NCI-H146 (cell line): ENCODE measurements around the gene OPN1MW2.
"Not testable (repeated sequence)": the region's sequence is repeated elsewhere in the genome, so short reads cannot be mapped to it uniquely, and the experiment has no call there.

Source experiments
- DNase-seq: peaks from one replicate; lab custom pipeline; 2025; lab: John Stamatoyannopoulos, UW

OPN1MW2 gene

DNA sequence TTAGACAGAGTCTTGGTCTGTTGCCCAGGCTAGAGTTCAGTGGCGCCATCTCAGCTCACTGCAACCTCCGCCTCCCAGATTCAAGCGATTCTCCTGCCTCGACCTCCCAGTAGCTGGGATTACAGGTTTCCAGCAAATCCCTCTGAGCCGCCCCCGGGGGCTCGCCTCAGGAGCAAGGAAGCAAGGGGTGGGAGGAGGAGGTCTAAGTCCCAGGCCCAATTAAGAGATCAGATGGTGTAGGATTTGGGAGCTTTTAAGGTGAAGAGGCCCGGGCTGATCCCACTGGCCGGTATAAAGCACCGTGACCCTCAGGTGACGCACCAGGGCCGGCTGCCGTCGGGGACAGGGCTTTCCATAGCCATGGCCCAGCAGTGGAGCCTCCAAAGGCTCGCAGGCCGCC, at the start of gene OPN1MW2:
Gene OPN1MW2 (plus strand): TSS at position 301 of the 400 bp plus-strand sequence. CDS start 60 bp downstream, at position 361.
- not testable (repeated sequence) for DNase-seq

DNA sequence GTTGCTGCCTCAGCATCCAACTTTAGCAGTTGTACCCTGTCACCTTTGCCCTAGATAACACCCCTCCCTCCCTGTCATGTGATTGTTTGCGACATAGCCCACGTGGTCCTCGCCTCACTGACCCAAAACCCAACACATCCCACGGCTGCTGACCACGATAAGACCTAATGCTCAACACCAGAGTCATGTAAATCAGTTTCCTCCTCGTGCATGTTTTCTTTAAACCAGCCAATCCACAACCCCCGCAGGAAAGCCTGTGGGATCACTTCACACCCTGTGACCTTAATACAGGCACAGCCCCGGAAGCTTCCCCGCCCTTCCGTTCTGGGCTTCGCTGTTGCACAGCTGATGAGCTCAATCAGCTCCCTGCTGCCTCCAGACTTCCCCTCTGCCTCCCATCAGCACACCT, 47.0 kb upstream of the OPN1MW2 start:
- DNase-seq = not testable (repeated sequence)

DNA sequence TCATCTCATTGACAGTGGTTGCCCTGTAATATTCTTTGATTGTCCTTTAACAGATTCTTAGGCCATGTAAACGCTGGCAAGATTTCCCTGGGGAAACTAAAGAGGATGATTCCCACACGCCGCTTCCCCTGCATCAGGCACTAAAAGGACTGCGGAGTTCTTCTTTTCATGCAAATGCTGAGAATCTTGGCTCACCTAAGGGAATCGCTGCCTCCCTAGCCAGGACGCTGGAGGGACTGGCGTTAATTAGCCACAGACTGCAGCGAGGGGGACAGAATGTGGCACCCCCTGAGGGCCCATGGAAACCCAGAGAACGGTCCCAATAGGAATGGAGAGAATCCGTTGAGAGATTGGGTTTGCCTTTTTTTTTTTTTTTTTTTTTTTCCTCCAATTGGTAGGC, 45.2 kb upstream of the OPN1MW2 start:
- not testable (repeated sequence) for DNase-seq

DNA sequence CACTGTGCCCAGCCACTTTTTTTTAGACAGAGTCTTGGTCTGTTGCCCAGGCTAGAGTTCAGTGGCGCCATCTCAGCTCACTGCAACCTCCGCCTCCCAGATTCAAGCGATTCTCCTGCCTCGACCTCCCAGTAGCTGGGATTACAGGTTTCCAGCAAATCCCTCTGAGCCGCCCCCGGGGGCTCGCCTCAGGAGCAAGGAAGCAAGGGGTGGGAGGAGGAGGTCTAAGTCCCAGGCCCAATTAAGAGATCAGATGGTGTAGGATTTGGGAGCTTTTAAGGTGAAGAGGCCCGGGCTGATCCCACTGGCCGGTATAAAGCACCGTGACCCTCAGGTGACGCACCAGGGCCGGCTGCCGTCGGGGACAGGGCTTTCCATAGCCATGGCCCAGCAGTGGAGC, 37.3 kb upstream of the OPN1MW2 start, which contains the start of gene OPN1MW:
Gene OPN1MW (plus strand): TSS at position 301 of the 400 bp plus-strand sequence. CDS start 82 bp downstream, at position 383.
- not testable (repeated sequence) for DNase-seq

DNA sequence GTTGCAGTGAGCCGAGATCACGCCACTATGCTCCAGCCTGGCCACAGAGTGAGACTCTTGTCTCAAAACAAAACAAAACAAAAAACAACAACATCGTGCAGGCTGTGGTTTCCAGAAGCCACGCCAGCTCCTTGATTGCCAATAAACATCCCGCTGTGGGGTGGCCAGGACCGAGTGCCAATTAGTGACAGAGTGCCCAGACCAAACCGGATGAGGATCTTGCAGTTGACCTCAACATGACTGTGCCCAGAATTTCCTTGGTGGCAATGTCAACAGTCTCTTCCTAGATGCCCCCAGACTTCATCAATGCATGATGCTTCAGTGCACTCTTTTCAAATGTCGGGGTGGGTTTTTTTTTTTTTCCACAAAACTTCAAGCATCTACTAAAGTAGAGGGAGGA, 35.8 kb upstream of the OPN1MW2 start:
- DNase-seq = not testable (repeated sequence)

DNA sequence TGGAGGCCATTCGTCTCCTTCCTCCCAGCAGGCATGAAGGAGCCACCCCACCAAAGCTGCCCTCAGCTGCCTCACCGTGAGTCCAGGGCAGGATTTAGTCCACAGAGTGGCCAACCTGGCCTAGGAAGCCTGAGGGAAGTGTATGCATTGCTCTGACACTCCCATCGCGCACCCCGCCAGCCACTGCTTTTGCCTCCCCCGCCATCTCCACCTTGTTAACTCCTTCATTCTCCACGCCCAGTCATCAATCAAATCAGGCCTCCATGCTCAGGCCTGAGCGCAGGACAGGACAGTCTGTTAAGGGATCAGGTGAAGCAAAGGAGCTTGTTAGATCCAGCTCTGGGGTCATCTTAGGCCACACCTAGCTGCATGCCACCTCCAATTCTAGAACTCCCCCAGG, 26.7 kb upstream of the OPN1MW2 start:
- DNase-seq = not testable (repeated sequence)

DNA sequence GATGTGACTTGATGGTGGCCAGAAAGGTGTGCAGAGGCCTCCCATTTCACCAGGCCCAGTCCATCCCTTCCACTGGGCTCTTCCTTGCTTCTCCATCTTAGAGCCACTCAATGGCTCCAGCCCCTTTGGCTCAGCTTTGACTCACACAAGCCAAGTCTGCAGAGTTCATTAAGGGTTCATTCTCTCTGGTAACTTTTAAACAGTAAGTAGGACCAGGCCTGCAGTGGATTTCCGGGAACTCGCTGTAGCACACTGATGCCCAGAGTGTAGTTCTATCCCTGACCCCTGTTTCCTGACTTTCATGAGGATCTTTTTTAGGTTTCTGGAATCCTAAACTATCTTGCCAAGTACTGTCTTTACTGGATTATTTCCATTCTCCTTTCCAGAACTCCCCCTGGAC, 25.2 kb upstream of the OPN1MW2 start:
- DNase-seq = not testable (repeated sequence)

DNA sequence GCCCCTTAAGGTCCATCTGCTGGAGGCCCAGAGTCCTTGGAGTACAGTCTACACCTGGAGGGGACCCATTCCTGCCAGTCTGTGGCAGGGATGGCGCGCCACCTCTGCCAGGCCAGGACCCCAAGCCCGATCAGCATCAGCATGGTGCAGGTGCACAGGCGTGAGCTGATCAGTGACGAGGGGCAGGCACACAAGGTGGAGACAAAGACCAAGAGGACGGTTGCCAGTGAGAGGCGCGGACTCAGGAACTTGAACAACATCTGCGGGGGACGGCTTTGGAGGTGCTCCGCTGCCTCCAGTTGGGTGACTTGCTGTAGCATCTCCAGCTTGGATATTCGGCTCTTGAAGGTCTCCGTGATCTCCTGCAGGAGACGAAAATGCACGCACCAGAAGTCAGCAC, 23.1 kb upstream of the OPN1MW2 start:
- DNase-seq = not testable (repeated sequence)

DNA sequence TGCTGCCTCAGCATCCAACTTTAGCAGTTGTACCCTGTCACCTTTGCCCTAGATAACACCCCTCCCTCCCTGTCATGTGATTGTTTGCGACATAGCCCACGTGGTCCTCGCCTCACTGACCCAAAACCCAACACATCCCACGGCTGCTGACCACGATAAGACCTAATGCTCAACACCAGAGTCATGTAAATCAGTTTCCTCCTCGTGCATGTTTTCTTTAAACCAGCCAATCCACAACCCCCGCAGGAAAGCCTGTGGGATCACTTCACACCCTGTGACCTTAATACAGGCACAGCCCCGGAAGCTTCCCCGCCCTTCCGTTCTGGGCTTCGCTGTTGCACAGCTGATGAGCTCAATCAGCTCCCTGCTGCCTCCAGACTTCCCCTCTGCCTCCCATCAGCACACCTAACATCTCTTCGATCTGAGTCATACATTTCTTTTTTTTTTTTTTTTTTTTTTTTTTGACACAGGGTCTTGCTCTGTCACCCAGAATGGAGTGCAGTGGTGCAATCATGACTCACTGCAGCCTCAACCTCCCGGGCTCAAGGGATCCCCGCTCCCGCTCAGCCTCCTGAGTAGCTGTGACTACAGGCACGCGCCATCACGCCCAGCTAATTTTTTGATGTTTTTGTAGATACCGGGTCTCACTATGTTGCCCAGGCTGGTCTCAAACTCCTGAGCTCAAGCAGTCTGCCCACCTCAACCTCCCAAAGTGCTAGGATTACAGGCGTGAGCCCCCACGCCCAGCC, 9.7 kb upstream of the OPN1MW2 start:
- DNase-seq = not testable (repeated sequence)

DNA sequence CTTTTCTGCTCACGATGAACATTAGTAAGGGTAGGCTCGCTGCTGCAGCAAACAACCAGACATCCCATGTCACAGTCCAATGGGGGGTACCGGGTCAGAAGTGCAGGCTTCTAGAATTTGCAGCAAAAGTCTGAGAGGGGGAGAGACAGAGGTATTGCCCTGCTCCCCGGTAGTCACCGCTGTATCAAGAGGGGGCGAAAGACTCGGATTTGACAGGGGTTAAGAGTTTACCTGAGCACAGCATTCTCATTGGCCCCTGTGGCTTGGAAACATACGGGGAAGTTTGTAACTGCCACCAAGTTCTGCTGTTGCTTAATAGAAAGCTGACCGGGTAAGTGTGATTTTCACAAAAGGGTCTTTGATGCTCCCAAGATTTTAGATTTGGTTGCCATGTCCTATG, 8.5 kb upstream of the OPN1MW2 start:
- not testable (repeated sequence) for DNase-seq

DNA sequence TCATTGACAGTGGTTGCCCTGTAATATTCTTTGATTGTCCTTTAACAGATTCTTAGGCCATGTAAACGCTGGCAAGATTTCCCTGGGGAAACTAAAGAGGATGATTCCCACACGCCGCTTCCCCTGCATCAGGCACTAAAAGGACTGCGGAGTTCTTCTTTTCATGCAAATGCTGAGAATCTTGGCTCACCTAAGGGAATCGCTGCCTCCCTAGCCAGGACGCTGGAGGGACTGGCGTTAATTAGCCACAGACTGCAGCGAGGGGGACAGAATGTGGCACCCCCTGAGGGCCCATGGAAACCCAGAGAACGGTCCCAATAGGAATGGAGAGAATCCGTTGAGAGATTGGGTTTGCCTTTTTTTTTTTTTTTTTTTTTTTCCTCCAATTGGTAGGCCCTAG, 8.1 kb upstream of the OPN1MW2 start:
- not testable (repeated sequence) for DNase-seq

DNA sequence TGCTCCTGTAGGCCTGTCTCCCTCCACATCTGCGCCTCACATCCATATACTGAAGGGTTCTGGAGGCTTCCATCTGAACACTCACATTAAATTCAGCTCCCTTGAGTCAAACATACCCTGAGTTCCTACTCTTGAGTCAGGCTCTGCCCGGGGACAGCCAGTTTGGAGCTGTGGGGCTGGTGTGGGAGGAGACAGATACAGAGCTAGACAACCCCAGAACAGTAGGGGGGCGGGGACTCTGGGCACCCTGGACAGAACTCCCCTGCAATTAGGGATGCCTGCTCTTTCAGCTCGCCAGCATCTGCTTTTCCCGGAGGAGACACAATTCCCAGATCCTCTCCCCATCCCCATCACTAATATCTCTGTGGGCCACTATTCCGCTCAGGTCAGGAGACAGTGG, 5.7 kb downstream of the OPN1MW2 start:
- DNase-seq = not testable (repeated sequence)

DNA sequence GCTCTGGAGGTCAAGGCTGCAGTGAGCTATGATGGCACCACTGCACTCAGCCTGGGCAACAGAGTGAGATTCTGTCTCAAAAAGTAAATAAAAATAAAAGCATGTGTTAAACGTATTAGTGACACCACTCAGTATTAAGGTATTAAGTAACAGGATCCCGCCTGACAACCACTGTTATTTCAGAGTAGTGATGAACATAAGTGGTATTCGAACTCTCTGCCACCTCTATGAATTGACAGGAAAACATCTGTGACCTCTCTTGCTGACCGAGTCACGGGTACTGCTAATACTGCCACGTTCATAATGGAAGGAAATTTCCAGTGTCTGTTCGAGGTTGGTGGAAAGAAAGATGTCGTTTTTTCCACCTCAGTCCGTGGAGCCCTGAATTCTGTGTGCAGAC, 7.2 kb downstream of the OPN1MW2 start:
- DNase-seq = not testable (repeated sequence)

DNA sequence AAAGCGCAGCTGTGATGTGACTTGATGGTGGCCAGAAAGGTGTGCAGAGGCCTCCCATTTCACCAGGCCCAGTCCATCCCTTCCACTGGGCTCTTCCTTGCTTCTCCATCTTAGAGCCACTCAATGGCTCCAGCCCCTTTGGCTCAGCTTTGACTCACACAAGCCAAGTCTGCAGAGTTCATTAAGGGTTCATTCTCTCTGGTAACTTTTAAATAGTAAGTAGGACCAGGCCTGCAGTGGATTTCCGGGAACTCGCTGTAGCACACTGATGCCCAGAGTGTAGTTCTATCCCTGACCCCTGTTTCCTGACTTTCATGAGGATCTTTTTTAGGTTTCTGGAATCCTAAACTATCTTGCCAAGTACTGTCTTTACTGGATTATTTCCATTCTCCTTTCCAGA, 11.9 kb downstream of the OPN1MW2 start:
- DNase-seq = not testable (repeated sequence)

DNA sequence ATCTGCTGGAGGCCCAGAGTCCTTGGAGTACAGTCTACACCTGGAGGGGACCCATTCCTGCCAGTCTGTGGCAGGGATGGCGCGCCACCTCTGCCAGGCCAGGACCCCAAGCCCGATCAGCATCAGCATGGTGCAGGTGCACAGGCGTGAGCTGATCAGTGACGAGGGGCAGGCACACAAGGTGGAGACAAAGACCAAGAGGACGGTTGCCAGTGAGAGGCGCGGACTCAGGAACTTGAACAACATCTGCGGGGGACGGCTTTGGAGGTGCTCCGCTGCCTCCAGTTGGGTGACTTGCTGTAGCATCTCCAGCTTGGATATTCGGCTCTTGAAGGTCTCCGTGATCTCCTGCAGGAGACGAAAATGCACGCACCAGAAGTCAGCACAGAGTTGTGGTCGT, 14.1 kb downstream of the OPN1MW2 start:
- not testable (repeated sequence) for DNase-seq

DNA sequence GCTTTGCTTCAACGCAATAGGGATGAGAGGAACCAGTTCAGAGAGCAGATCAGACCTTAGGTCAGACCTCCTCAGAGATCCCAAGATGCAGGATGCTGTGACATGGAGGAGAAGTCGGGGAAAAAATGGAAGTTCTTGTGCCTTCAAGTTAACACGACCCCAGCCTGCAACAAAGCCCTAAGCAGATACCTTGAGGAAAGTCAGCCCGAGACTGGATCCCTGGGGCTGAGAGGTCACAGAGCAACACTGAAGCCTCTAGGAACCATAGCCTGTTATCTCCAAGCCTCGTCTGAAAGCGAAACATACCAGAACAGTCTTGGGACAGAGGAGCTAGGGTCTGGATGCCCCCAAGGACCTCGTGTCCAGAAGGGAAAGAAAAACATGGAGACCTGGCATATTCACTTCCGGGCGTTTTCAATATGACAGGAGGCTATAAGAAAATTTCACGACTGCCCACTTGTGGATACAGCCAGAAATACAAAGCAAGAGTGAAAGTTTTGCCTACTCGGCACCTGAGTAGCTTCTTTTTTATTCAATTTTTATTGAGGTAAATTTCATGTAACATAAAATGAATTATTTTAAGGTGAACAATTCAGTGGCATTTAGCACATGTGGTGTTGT, 19.5 kb downstream of the OPN1MW2 start:
- DNase-seq = not testable (repeated sequence)

DNA sequence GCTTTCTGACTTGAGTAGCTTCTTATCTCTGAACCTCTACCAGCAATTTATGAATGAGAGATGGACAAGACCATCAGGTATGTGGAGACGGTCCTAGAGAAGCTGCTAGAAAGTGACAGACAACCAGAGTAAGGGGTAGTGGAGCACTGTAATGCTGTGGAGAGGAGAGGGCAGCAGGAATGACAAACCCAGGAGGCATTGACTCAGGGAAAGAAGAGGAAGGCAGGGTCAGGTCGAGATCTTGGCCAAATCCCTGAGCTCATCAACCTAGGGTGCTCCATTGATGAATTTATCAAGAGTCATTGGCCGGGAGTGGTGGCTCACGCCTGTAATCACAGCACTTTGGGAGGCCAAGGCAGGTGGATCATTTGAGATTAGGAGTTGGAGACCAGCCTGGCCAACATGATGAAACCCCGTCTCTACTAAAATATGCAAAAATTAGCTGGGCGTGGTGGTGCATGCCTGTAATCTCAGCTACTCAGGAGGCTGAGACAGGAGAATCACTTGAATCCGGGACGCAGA, 20.5 kb downstream of the OPN1MW2 start:
- not testable (repeated sequence) for DNase-seq

DNA sequence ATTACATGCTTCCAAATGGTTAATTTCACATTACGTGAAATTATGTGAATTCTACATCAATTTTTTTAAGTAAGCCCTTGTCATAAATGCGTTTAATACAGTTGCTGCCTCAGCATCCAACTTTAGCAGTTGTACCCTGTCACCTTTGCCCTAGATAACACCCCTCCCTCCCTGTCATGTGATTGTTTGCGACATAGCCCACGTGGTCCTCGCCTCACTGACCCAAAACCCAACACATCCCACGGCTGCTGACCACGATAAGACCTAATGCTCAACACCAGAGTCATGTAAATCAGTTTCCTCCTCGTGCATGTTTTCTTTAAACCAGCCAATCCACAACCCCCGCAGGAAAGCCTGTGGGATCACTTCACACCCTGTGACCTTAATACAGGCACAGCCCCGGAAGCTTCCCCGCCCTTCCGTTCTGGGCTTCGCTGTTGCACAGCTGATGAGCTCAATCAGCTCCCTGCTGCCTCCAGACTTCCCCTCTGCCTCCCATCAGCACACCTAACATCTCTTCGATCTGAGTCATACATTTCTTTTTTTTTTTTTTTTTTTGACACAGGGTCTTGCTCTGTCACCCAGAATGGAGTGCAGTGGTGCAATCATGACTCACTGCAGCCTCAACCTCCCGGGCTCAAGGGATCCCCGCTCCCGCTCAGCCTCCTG, 28.0 kb downstream of the OPN1MW2 start:
- DNase-seq = not testable (repeated sequence)

DNA sequence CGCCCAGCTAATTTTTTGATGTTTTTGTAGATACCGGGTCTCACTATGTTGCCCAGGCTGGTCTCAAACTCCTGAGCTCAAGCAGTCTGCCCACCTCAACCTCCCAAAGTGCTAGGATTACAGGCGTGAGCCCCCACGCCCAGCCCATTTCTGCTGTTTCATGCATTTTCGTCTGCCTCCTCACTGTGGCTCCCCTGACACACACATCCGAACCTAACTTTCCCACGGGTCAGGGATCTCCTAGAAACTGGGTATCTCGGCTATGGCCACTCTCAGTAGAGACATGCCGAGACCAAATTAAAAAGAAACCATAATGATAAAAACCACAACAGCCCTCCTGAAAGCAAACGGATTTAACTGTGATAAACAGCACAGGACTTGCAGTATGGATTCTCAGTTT, 28.5 kb downstream of the OPN1MW2 start:
- DNase-seq = not testable (repeated sequence)

DNA sequence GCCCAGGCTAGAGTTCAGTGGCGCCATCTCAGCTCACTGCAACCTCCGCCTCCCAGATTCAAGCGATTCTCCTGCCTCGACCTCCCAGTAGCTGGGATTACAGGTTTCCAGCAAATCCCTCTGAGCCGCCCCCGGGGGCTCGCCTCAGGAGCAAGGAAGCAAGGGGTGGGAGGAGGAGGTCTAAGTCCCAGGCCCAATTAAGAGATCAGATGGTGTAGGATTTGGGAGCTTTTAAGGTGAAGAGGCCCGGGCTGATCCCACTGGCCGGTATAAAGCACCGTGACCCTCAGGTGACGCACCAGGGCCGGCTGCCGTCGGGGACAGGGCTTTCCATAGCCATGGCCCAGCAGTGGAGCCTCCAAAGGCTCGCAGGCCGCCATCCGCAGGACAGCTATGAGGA, 37.7 kb downstream of the OPN1MW2 start, which contains the start of gene OPN1MW3:
Gene OPN1MW3 (plus strand): TSS at position 301 of the 400 bp plus-strand sequence. CDS start 38 bp downstream, at position 339.
- DNase-seq = not testable (repeated sequence)

DNA sequence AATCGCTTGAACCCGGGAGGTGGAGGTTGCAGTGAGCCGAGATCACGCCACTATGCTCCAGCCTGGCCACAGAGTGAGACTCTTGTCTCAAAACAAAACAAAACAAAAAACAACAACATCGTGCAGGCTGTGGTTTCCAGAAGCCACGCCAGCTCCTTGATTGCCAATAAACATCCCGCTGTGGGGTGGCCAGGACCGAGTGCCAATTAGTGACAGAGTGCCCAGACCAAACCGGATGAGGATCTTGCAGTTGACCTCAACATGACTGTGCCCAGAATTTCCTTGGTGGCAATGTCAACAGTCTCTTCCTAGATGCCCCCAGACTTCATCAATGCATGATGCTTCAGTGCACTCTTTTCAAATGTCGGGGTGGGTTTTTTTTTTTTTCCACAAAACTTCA, 39.2 kb downstream of the OPN1MW2 start:
- not testable (repeated sequence) for DNase-seq

DNA sequence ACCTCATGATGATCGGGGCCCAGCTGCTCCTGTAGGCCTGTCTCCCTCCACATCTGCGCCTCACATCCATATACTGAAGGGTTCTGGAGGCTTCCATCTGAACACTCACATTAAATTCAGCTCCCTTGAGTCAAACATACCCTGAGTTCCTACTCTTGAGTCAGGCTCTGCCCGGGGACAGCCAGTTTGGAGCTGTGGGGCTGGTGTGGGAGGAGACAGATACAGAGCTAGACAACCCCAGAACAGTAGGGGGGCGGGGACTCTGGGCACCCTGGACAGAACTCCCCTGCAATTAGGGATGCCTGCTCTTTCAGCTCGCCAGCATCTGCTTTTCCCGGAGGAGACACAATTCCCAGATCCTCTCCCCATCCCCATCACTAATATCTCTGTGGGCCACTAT, 43.5 kb downstream of the OPN1MW2 start:
- DNase-seq = not testable (repeated sequence)
